OCI-LY7 (cell line): Measurements from ENCODE around the gene MAGEF1. TPM values are rescaled to one million over a fixed set of nuclear protein-coding genes. Genes with fewer than 3 reads are reported as not detected.

Experiments
- BruUV-seq: library from RNA; stranded (reverse); fragments of 400-500 nt; replicated peaks from 2 replicates; lab custom pipeline; 2021; lab: Mats Ljungman, UMichigan
- CTCF ChIA-PET: fragments of 300-600 bp; sonication (Branson Sonifier 250); formaldehyde crosslinking; loops from one replicate; lab custom pipeline; 2022; ENCODE audit warnings: antibody characterized with exemption; ENCODE audit not compliant: unreplicated experiment; lab: Charles Lee
- POLR2A ChIA-PET: fragments of 300-600 bp; sonication (Branson Sonifier 250); formaldehyde crosslinking; loops from one replicate; lab custom pipeline; 2022; ENCODE audit warnings: antibody characterized with exemption; lab: Charles Lee
- DNase-seq: peaks from one replicate; pipeline ENCODE4 v3.0.0-alpha.2; 2015; ENCODE audit warnings: low spot score
- H2AFZ ChIP-seq: fragments of 200-600 bp; sonication (generic), shearing (Covaris generic); 2 replicates; pipeline ENCODE4 v1.6.1; 2014; ENCODE audit warnings: mild to moderate bottlenecking, antibody characterized with exemption, low read length, moderate library complexity
- H3K27ac ChIP-seq: fragments of 200-600 bp; sonication (generic); 2 replicates; pipeline ENCODE4 v1.5.1; 2014; ENCODE audit warnings: mixed run types, low read depth, mild to moderate bottlenecking, moderate library complexity, low read length, inconsistent platforms; ENCODE audit not compliant: poor library complexity, severe bottlenecking
- H3K36me3 ChIP-seq: fragments of 200-600 bp; sonication (generic); 2 replicates; pipeline ENCODE4 v1.6.1; 2014; ENCODE audit warnings: mild to moderate bottlenecking, antibody characterized with exemption, low read length, moderate library complexity, mixed read lengths; ENCODE audit not compliant: insufficient read depth
- H3K4me1 ChIP-seq: fragments of 200-600 bp; sonication (generic); 2 replicates; pipeline ENCODE4 v1.5.1; 2014; ENCODE audit warnings: mild to moderate bottlenecking, low read length; ENCODE audit not compliant: insufficient read depth, poor library complexity, severe bottlenecking
- H3K4me2 ChIP-seq: fragments of 200-600 bp; sonication (generic); 2 replicates; pipeline ENCODE4 v1.6.1; 2014; ENCODE audit warnings: mild to moderate bottlenecking, low read length
- H3K4me3 ChIP-seq: fragments of 200-600 bp; sonication (generic); 2 replicates; pipeline ENCODE4 v1.5.1; 2014; ENCODE audit warnings: mild to moderate bottlenecking, low read depth, low read length; ENCODE audit not compliant: poor library complexity, severe bottlenecking
- H3K79me2 ChIP-seq: fragments of 200-600 bp; sonication (generic); 2 replicates; pipeline ENCODE4 v1.6.1; 2016; ENCODE audit warnings: low read depth, mild to moderate bottlenecking, low read length, moderate library complexity, mixed read lengths; ENCODE audit not compliant: insufficient read depth
- H3K9me2 ChIP-seq: fragments of 200-600 bp; sonication (generic); 2 replicates; pipeline ENCODE4 v1.6.1; 2016; ENCODE audit warnings: mild to moderate bottlenecking, low read length, mixed read lengths; ENCODE audit not compliant: insufficient read depth
- H3K9me3 ChIP-seq: fragments of 200-600 bp; sonication (generic); 2 replicates; pipeline ENCODE4 v1.6.1; 2014; ENCODE audit warnings: mild to moderate bottlenecking, mixed run types, low read length, mixed read lengths
- H4K20me1 ChIP-seq: fragments of 200-600 bp; sonication (generic); 2 replicates; pipeline ENCODE4 v1.6.1; 2014; ENCODE audit warnings: mild to moderate bottlenecking, antibody characterized with exemption, low read length, moderate library complexity, mixed read lengths; ENCODE audit not compliant: insufficient read depth
- CTCF ChIP-seq: fragments of 200-600 bp; sonication (generic); conservative IDR thresholded peaks from 2 replicates; pipeline ENCODE4 v1.5.1; 2014; ENCODE audit warnings: mild to moderate bottlenecking, antibody characterized with exemption, low read length, moderate library complexity, mixed read lengths
- EZH2phosphoT487 ChIP-seq: fragments of 200-600 bp; sonication (generic); IDR thresholded peaks from 2 replicates; pipeline ENCODE4 v1.6.1; 2018; ENCODE audit warnings: low read depth, borderline replicate concordance, mild to moderate bottlenecking, mixed run types, antibody characterized with exemption, low read length, moderate library complexity, mixed read lengths
- intact Hi-C: fragments of 100-400 bp; cut with micrococcal nuclease; formaldehyde crosslinking; loops from one replicate; pipeline ENCODE4 v1.10.0; 2022; ENCODE audit not compliant: unreplicated experiment
- total RNA-seq, 2 experiments: library from RNA; depleted of rRNA in 1 of 2; stranded (reverse); fragments of >200 nt in 1 of 2; shearing (Covaris generic) in 1 of 2; gene quantifications; 2 replicates each; pipeline ENCODE4 v1.2.3, GENCODE V29; 2014 to 2022

The MAGEF1 gene
- total RNA-seq, 2 experiments from 2014 or later, result 29.2 to 47.8 TPM

DNA sequence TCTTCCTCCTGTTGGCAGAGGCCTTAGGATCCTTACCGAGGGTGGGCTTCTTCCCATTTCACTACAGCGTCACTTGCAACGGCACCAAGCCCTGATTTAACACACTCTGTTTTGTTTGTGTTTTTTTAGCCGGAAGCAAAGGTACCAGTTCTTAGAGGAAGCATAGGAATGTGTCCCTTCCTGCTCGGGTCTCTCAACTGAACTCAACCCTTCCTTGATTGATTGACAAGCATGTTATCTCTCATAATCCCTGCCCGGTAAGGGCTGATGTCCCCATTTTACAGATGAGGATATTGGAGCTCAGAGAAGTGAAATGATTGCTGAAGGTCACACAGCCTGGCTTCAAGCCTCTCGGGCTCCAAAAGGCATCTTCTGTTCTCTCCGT is 26.6 kb upstream of the MAGEF1 start:
- DNase-seq, result no peak
- POLR2A ChIA-PET, result no interaction called here
- intact Hi-C loops, result no loop called here
- CTCF ChIA-PET, result interaction anchor here (0.6 kb wide), 1 partner anchor 50 kb away, joined by 9 read pairs; no protein-coding TSS in a partner anchor
- BruUV-seq, result no TSS peak
- Histone ChIP-seq H4K20me1 (no peaks in the 10 kb centered on the region), H3K79me2 (no peaks in the 10 kb centered on the region), H3K9me2 (no peaks in the 10 kb centered on the region), H3K4me1 (no peaks in the 10 kb centered on the region), H3K27ac (no peak overlapping the region), H3K4me3 (no peak overlapping the region), H3K4me2 (no peak overlapping the region), H2AFZ (no peak overlapping the region), H3K36me3 (no peaks in the 10 kb centered on the region), H3K9me3 (no peaks in the 10 kb centered on the region)
- TF ChIP-seq CTCF, result no peak
- TF ChIP-seq EZH2phosphoT487, result no peak

DNA sequence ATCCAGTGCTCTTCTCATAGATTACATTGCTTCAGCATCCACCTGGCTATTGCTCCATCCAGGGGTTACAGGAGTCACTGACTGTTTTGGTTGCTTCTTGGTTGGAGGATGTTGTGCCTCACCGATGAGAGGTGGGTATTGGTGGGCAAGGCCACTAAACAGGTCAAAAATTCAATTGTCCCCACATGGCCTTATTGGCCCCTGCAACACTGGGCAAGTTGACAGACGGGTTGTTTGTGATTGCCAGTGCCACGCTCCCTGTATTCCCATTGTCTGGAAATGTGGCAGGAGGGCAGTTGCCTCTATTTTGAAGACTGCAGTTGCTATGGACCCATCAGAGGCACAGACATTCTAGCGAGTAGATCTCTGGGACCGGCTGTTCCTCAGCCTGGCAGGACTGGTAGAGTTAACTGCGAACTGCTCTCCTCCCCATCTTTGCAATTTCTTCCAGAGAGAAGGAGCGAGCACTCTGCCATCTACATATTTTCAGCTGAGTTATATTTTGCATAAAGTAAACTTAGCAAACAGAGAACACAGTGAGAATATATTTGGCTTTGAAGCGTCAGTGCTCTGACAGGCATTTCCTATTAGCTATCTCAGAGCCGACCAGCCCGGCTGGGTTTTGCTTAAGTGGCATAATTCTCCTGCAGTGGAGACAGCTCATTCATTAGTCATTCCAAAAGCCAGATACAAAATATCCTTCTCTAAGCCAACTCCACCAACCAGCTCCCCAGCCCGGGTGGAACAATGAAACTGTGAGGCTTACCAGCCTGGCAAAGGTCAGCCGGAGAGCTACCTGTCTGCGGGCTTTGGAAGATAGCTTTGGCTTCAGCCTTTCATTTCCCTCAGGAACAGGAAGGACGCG is 26.0 kb upstream of the MAGEF1 start:
- ChIA-PET POLR2A (interaction anchor here (0.6 kb wide), 1 partner anchor 11 kb away, joined by 3 read pairs; no protein-coding TSS in a partner anchor), CTCF (interaction anchor here (0.6 kb wide), 1 partner anchor 50 kb away, joined by 9 read pairs; no protein-coding TSS in a partner anchor)
- Histone ChIP-seq H3K36me3 (no peaks in the 10 kb centered on the region), H3K4me2 (no peak overlapping the region), H3K4me1 (no peaks in the 10 kb centered on the region), H3K79me2 (no peaks in the 10 kb centered on the region), H3K27ac (no peak overlapping the region), H2AFZ (no peak overlapping the region), H3K9me2 (no peaks in the 10 kb centered on the region), H4K20me1 (no peaks in the 10 kb centered on the region), H3K4me3 (no peak overlapping the region), H3K9me3 (no peaks in the 10 kb centered on the region)
- DNase-seq, result no peak
- TF ChIP-seq EZH2phosphoT487, result no peak
- TF ChIP-seq CTCF, result no peak
- BruUV-seq, result no TSS peak
- intact Hi-C loops, result no loop called here

GRCh38 chr3:184737063-184737462 is 25.2 kb upstream of the MAGEF1 start:
- ChIA-PET POLR2A (no interaction called here), CTCF (no interaction called here)
- BruUV-seq, result no TSS peak
- Histone ChIP-seq H2AFZ (no peak overlapping the region), H3K79me2 (no peaks in the 10 kb centered on the region), H3K9me2 (no peaks in the 10 kb centered on the region), H3K27ac (no peak overlapping the region), H3K36me3 (no peaks in the 10 kb centered on the region), H3K9me3 (no peaks in the 10 kb centered on the region), H3K4me2 (no peak overlapping the region), H3K4me3 (no peak overlapping the region), H4K20me1 (no peaks in the 10 kb centered on the region), H3K4me1 (no peaks in the 10 kb centered on the region)
- TF ChIP-seq EZH2phosphoT487, result no peak
- TF ChIP-seq CTCF, result no peak
- no peak for DNase-seq
- intact Hi-C loops, result no loop called here
